ENCODE results near the gene PTPN14.

The PTPN14 gene

GRCh38 chr1:214473387-214473786, 78.0 kb downstream of the PTPN14 start:
- peak; percentile 90 for DNase-seq (ENCODE audit: low read depth)
- TF ChIP-seq CTCF (conservative IDR thresholded peaks at IDR 0.05; ENCODE audit: low read length), result no peak
- H3K4me3 ChIP-seq (ENCODE audit: low read length), result no peak overlapping the region

GRCh38 chr1:214472364-214472763, 79.0 kb downstream of the PTPN14 start:
- no peak overlapping the region for H3K4me3 ChIP-seq (ENCODE audit: low read length)
- TF ChIP-seq CTCF (conservative IDR thresholded peaks at IDR 0.05; ENCODE audit: low read length), result no peak
- peak; percentile 84 for DNase-seq (ENCODE audit: low read depth)

GRCh38 chr1:214471458-214471857, 79.9 kb downstream of the PTPN14 start:
- no peak overlapping the region for H3K4me3 ChIP-seq (ENCODE audit: low read length)
- no peak for DNase-seq (ENCODE audit: low read depth)
- TF ChIP-seq CTCF (conservative IDR thresholded peaks at IDR 0.05; ENCODE audit: low read length), result no peak

- TF ChIP-seq CTCF (conservative IDR thresholded peaks at IDR 0.05; ENCODE audit: low read length), result no peak
- no peak for DNase-seq (ENCODE audit: low read depth)
Observed at GRCh38 chr1:214470132-214470531, 81.3 kb downstream of the PTPN14 start.

GRCh38 chr1:214469290-214469689, 82.1 kb downstream of the PTPN14 start:
- no peak for DNase-seq (ENCODE audit: low read depth)
- H3K4me3 ChIP-seq (ENCODE audit: low read length), result no peak overlapping the region
- no peak for TF ChIP-seq CTCF (conservative IDR thresholded peaks at IDR 0.05; ENCODE audit: low read length)

More at GRCh38 chr1:214470132-214470531, 81.3 kb downstream of the PTPN14 start:
- no peak overlapping the region for H3K4me3 ChIP-seq (ENCODE audit: low read length)

- H3K4me3 ChIP-seq (ENCODE audit: low read length), result no peak overlapping the region
- no peak for TF ChIP-seq CTCF (conservative IDR thresholded peaks at IDR 0.05; ENCODE audit: low read length)
- DNase-seq (ENCODE audit: low read depth), result no peak
Observed at GRCh38 chr1:214467078-214467585, 84.3 kb downstream of the PTPN14 start.

- no peak for TF ChIP-seq CTCF (conservative IDR thresholded peaks at IDR 0.05; ENCODE audit: low read length)
- peak; percentile 45 for DNase-seq (ENCODE audit: low read depth)
Observed at GRCh38 chr1:214466403-214467077, 84.9 kb downstream of the PTPN14 start.

More at GRCh38 chr1:214466403-214467077, 84.9 kb downstream of the PTPN14 start:
- H3K4me3 ChIP-seq (ENCODE audit: low read length), result no peak overlapping the region
